Embryonic facial prominence (tissue), 1 donor: ENCODE results near the gene TSSK3.

ENCODE experiments used
- DNase-seq: peaks from one replicate; pipeline ENCODE4 v3.0.0-alpha.2; 2016; ENCODE audit errors: extremely low spot score

The TSSK3 gene

GRCh38 chr1:32400876-32401631 is 38.7 kb downstream of the TSSK3 start:
- DNase-seq, result peak; percentile 46

- DNase-seq, result no peak
These were observed 42.6 kb downstream of the TSSK3 start for GRCh38 chr1:32404946-32405345.

- DNase-seq, result no peak
These were observed 43.5 kb downstream of the TSSK3 start for GRCh38 chr1:32405672-32406467.

- DNase-seq, result no peak
These were observed 44.3 kb downstream of the TSSK3 start for GRCh38 chr1:32406629-32407111.

GRCh38 chr1:32411261-32411660 is 48.9 kb downstream of the TSSK3 start:
- DNase-seq, result no peak

- DNase-seq, result no peak
These were observed 51.3 kb downstream of the TSSK3 start for GRCh38 chr1:32413507-32414185.
